A673 (cell line): ENCODE results near the gene NUP155. TPM values are rescaled to one million over a fixed set of nuclear protein-coding genes. Genes with fewer than 3 reads are reported as not detected.

Source experiments
- BruUV-seq: library from RNA; stranded (reverse); fragments of 400-500 nt; replicated peaks from 2 replicates; lab custom pipeline; 2021; lab: Mats Ljungman, UMichigan
- CTCF ChIA-PET: fragments of 300-600 bp; sonication (Branson Sonifier 250); formaldehyde crosslinking; loops from one replicate; lab custom pipeline; 2022; ENCODE audit warnings: antibody characterized with exemption; lab: Charles Lee
- POLR2A ChIA-PET: fragments of 300-600 bp; sonication (Branson Sonifier 250); formaldehyde crosslinking; loops from one replicate; lab custom pipeline; 2022; ENCODE audit warnings: antibody characterized with exemption; ENCODE audit not compliant: low non-redundant PET; lab: Charles Lee
- DNase-seq: peaks from one replicate; pipeline ENCODE4 v3.0.0-alpha.2; 2015; ENCODE audit warnings: low spot score
- H3K27ac ChIP-seq: fragments of 200-600 bp; sonication (generic); 2 replicates; pipeline ENCODE4 v1.5.1; 2016; ENCODE audit warnings: mixed run types, low read depth, mild to moderate bottlenecking, mixed read lengths, antibody characterized with exemption, low read length; ENCODE audit not compliant: poor library complexity, severe bottlenecking
- H3K27me3 ChIP-seq: fragments of 200-600 bp; sonication (generic); replicated peaks from 2 replicates; pipeline ENCODE4 v1.6.1; 2017; ENCODE audit warnings: mixed run types, low read depth, mild to moderate bottlenecking, mixed read lengths, antibody characterized with exemption, low read length; ENCODE audit not compliant: insufficient read depth, poor library complexity
- H3K36me3 ChIP-seq: fragments of 200-600 bp; sonication (generic); 2 replicates; pipeline ENCODE4 v1.6.1; 2016; ENCODE audit warnings: mixed run types, mild to moderate bottlenecking, mixed read lengths, antibody characterized with exemption, low read length; ENCODE audit not compliant: insufficient read depth, poor library complexity, severe bottlenecking
- H3K4me1 ChIP-seq: fragments of 200-600 bp; sonication (generic); 2 replicates; pipeline ENCODE4 v1.6.1; 2017; ENCODE audit warnings: mixed run types, mild to moderate bottlenecking, mixed read lengths, antibody characterized with exemption, low read length; ENCODE audit not compliant: insufficient read depth, poor library complexity, severe bottlenecking
- H3K4me3 ChIP-seq: fragments of 200-600 bp; sonication (generic); 2 replicates; pipeline ENCODE4 v1.5.1; 2016; ENCODE audit warnings: low read depth, mixed run types, mild to moderate bottlenecking, mixed read lengths, low read length; ENCODE audit not compliant: poor library complexity, severe bottlenecking
- H3K9me3 ChIP-seq: fragments of 200-600 bp; sonication (generic); 2 replicates; pipeline ENCODE4 v1.6.1; 2016; ENCODE audit warnings: mixed run types, low read depth, mild to moderate bottlenecking, mixed read lengths, antibody characterized with exemption, low read length; ENCODE audit not compliant: poor library complexity, severe bottlenecking
- EZH2 ChIP-seq: fragments of 200-600 bp; sonication (generic); IDR thresholded peaks from 2 replicates; pipeline ENCODE4 v1.6.1; 2017; ENCODE audit warnings: borderline replicate concordance, low read depth, mild to moderate bottlenecking, mixed read lengths, antibody characterized with exemption, low read length; ENCODE audit not compliant: poor library complexity, severe bottlenecking
- intact Hi-C: fragments of 100-400 bp; cut with micrococcal nuclease; formaldehyde crosslinking; loops from one replicate; pipeline ENCODE4 v1.10.0; 2022; ENCODE audit not compliant: unreplicated experiment
- total RNA-seq: library from RNA; stranded (reverse); gene quantifications from 2 replicates; pipeline ENCODE4 v1.2.3, GENCODE V29; 2021
- TF ChIP-seq, protein P1 (sequence below): fragments of 300-800, 200-600 bp; sonication (generic); conservative IDR thresholded peaks from 2 replicates; pipeline ENCODE4 v1.5.1; 2017; ENCODE audit warnings: low read depth, mild to moderate bottlenecking, antibody characterized with exemption, low read length, moderate library complexity, mixed read lengths

Gene NUP155
- total RNA-seq, 1 experiment from 2014 or later = 91.9 TPM

GRCh38 chr5:37326536-37326935 is 44.4 kb downstream of the NUP155 start:
- Histone ChIP-seq H3K27ac (no peak overlapping the region), H3K4me1 (no peaks in the 10 kb centered on the region), H3K4me3 (no peak overlapping the region), H3K27me3 (no peaks in the 10 kb centered on the region), H3K36me3 (peaks cover 85% of the 10 kb centered on the region), H3K9me3 (no peaks in the 10 kb centered on the region)
- TSS peak; percentile 18 for BruUV-seq
- TF ChIP-seq, protein P1, sequence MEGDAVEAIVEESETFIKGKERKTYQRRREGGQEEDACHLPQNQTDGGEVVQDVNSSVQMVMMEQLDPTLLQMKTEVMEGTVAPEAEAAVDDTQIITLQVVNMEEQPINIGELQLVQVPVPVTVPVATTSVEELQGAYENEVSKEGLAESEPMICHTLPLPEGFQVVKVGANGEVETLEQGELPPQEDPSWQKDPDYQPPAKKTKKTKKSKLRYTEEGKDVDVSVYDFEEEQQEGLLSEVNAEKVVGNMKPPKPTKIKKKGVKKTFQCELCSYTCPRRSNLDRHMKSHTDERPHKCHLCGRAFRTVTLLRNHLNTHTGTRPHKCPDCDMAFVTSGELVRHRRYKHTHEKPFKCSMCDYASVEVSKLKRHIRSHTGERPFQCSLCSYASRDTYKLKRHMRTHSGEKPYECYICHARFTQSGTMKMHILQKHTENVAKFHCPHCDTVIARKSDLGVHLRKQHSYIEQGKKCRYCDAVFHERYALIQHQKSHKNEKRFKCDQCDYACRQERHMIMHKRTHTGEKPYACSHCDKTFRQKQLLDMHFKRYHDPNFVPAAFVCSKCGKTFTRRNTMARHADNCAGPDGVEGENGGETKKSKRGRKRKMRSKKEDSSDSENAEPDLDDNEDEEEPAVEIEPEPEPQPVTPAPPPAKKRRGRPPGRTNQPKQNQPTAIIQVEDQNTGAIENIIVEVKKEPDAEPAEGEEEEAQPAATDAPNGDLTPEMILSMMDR = no peak
- TF ChIP-seq EZH2 = no peak
- ChIA-PET POLR2A (interaction anchor here (0.6 kb wide), 1 partner anchor 11 kb away, joined by 3 read pairs; no protein-coding TSS in a partner anchor), CTCF (no interaction called here)
- DNase-seq = no peak
- intact Hi-C loops = no loop called here

DNA sequence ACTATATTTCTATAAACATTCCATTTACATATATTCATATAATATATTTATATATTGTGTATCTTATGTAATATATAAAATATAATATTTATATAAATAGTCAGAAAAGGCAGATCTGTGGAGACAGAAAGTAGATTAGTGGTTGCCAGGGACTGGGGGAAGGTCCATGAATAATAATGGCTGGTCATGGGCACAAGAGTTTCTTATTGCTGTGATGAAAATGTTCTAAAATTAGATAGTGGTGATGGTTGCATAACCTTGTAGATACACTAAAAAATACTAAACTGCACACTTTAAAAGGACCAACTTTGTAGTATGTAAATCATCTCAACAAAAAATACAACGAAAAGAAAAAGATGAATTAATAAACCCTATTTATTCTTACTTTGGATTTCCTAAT is 47.3 kb downstream of the NUP155 start:
- Histone ChIP-seq H3K36me3 (peaks cover 86% of the 10 kb centered on the region), H3K27me3 (no peaks in the 10 kb centered on the region), H3K4me3 (no peak overlapping the region), H3K27ac (no peak overlapping the region), H3K4me1 (no peaks in the 10 kb centered on the region), H3K9me3 (no peaks in the 10 kb centered on the region)
- no peak for DNase-seq
- TF ChIP-seq EZH2 = no peak
- TF ChIP-seq, protein P1 = no peak
- ChIA-PET POLR2A (no interaction called here), CTCF (interaction anchor here (0.6 to 0.7 kb wide), 2 partner anchors 61 to 757 kb away, joined by 6 to 7 read pairs; no protein-coding TSS in a partner anchor)
- BruUV-seq = no TSS peak
- intact Hi-C loops = no loop called here

- no peak overlapping the region for H3K4me3 ChIP-seq
- POLR2A ChIA-PET = no interaction called here
- no peak overlapping the region for H3K27ac ChIP-seq
- CTCF ChIA-PET = no interaction called here
- H3K4me1 ChIP-seq = no peaks in the 10 kb centered on the region
- TF ChIP-seq EZH2 = no peak
- no peak for DNase-seq
- H3K36me3 ChIP-seq = peaks cover 80% of the 10 kb centered on the region
- intact Hi-C loops = no loop called here
- BruUV-seq = no TSS peak
- H3K9me3 ChIP-seq = no peaks in the 10 kb centered on the region
- H3K27me3 ChIP-seq = no peaks in the 10 kb centered on the region
Measured at GRCh38 chr5:37319037-37319782, 51.7 kb downstream of the NUP155 start.
